K562 (cell line): Measurements from ENCODE around the gene MAB21L3. TPM values are rescaled to one million over a fixed set of nuclear protein-coding genes. Genes with fewer than 3 reads are reported as not detected.

Source experiments
- CHD7 ChIP-seq: fragments of 200-600 bp; sonication (generic); IDR thresholded peaks from one replicate; pipeline ENCODE4 v1.6.1; 2012; ENCODE audit warnings: mild to moderate bottlenecking, low read depth, low read length, inconsistent platforms
- GATAD2B ChIP-seq: fragments of 450-650 bp; IDR thresholded peaks from 2 replicates; pipeline ENCODE4 v1.6.1; 2017; ENCODE audit warnings: mild to moderate bottlenecking, borderline replicate concordance
- GTF2E2 ChIP-seq: fragments of 200-800 bp; sonication (Bioruptor generic); IDR thresholded peaks from 2 replicates; pipeline ENCODE4 v1.6.1; 2016; ENCODE audit warnings: missing genetic modification characterization, missing compliant biosample characterization
- HDAC2 ChIP-seq: fragments of 450-650 bp; IDR thresholded peaks from 2 replicates; pipeline ENCODE4 v1.6.1; 2016; ENCODE audit warnings: mild to moderate bottlenecking
- NKRF ChIP-seq: fragments of 450-650 bp; IDR thresholded peaks from 2 replicates; pipeline ENCODE4 v1.6.1; 2016; ENCODE audit warnings: borderline replicate concordance
- SNAPC5 ChIP-seq: fragments of 250-450 bp; sonication (Bioruptor Pico); IDR thresholded peaks from 2 replicates; pipeline ENCODE4 v1.8.0; 2021; ENCODE audit warnings: moderate library complexity, mild to moderate bottlenecking, inconsistent platforms
- ZFP1 ChIP-seq: fragments of 450-650 bp; formaldehyde crosslinking; IDR thresholded peaks from 2 replicates; pipeline ENCODE4 v1.4.0; 2020; ENCODE audit warnings: mild to moderate bottlenecking, mixed read lengths
- ZNF668 ChIP-seq: fragments of 250-450 bp; sonication (Bioruptor Pico); IDR thresholded peaks from 2 replicates; pipeline ENCODE4 v1.8.0; 2022; ENCODE audit warnings: mild to moderate bottlenecking, inconsistent platforms
- ZSCAN29 ChIP-seq: fragments of 450-650 bp; IDR thresholded peaks from 2 replicates; pipeline ENCODE4 v1.6.1; 2017
- polyA plus RNA-seq, 8 experiments: library from polyadenylated mRNA; depleted of rRNA in 4 of 8; stranded (reverse) in 5 of 8; unstranded in 3 of 8; fragments of >200 nt; fragmentation: Nextera tagmentation in 2 of 8; fragmentation: Illumina TruSeq in 1 of 8; extraction: Ambion mirVana in 2 of 8; extraction: Trizol in 1 of 8; gene quantifications; 2 replicates each; pipeline versions ENCODE4 v1.2.1 to v1.2.3, GENCODE V29; 2011 to 2014; ENCODE audit warnings: inconsistent platforms in 1 of 8, missing spikeins in 1 of 8
- total RNA-seq, 7 experiments: library from RNA; depleted of rRNA in 6 of 7; stranded (reverse); fragments of >200 nt in 6 of 7; fragmentation: Illumina TruSeq in 2 of 7; extraction: Trizol in 2 of 7; gene quantifications; 2 replicates each; pipeline versions ENCODE4 v1.2.1 to v1.2.3, GENCODE V29; 2011 to 2021; ENCODE audit warnings: low replicate concordance in 1 of 7
- TF ChIP-seq, protein P1 (sequence below): sonication (generic); formaldehyde crosslinking; IDR thresholded peaks from 2 replicates; pipeline ENCODE4 v1.8.0; 2022; ENCODE audit warnings: mild to moderate bottlenecking, missing genetic modification reagents
- TF ChIP-seq, protein P2 (sequence below), 2 experiments: fragments of 450-650 bp; conservative IDR thresholded peaks; 2 replicates each; pipeline ENCODE4 v1.6.1; 2017; ENCODE audit warnings: mild to moderate bottlenecking in 2 of 2, moderate library complexity in 2 of 2

Gene MAB21L3
- total and polyA plus RNA-seq, 9 of the 15 experiments (the other 6 are each of a cell fraction or from before 2014, with no cell fraction given) = not detected

- no peak for TF ChIP-seq CHD7
- no peak for TF ChIP-seq GTF2E2
- TF ChIP-seq NKRF = no peak
- TF ChIP-seq, protein P1, sequence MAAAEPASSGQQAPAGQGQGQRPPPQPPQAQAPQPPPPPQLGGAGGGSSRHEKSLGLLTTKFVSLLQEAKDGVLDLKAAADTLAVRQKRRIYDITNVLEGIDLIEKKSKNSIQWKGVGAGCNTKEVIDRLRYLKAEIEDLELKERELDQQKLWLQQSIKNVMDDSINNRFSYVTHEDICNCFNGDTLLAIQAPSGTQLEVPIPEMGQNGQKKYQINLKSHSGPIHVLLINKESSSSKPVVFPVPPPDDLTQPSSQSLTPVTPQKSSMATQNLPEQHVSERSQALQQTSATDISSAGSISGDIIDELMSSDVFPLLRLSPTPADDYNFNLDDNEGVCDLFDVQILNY = no peak
- TF ChIP-seq, protein P2, sequence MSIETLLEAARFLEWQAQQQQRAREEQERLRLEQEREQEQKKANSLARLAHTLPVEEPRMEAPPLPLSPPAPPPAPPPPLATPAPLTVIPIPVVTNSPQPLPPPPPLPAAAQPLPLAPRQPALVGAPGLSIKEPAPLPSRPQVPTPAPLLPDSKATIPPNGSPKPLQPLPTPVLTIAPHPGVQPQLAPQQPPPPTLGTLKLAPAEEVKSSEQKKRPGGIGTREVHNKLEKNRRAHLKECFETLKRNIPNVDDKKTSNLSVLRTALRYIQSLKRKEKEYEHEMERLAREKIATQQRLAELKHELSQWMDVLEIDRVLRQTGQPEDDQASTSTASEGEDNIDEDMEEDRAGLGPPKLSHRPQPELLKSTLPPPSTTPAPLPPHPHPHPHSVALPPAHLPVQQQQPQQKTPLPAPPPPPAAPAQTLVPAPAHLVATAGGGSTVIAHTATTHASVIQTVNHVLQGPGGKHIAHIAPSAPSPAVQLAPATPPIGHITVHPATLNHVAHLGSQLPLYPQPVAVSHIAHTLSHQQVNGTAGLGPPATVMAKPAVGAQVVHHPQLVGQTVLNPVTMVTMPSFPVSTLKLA (conservative IDR thresholded peaks at IDR 0.05) = no peak
- TF ChIP-seq SNAPC5 (CRISPR knock-in tag) = no peak
- TF ChIP-seq GATAD2B = no peak
- TF ChIP-seq ZFP1 (CRISPR knock-in tag) = no peak
- TF ChIP-seq ZSCAN29 = no peak
- TF ChIP-seq HDAC2 = 0 out of 2 replicates have a peak, but pooled peaks have one; percentile 58
- TF ChIP-seq ZNF668 (CRISPR knock-in tag) = no peak
Measured at GRCh38 chr1:116131866-116132605, 20.8 kb downstream of the MAB21L3 start (continued).
